GM12891 (cell line): ENCODE data around the gene BAHCC1.

ENCODE experiments used
- POLR2A ChIP-seq: IDR thresholded peaks from 2 replicates; pipeline ENCODE4 v1.6.1; 2011; ENCODE audit warnings: low read depth, low read length, control low read depth
- SPI1 ChIP-seq: IDR thresholded peaks from 2 replicates; pipeline ENCODE4 v1.6.1; 2011; ENCODE audit warnings: low read depth, low read length, control low read depth

GRCh38 chr17:81438688-81439087 lies 43.4 kb downstream of the BAHCC1 start:
- TF ChIP-seq POLR2A, result no peak
- no peak for TF ChIP-seq SPI1
